GM21528 (cell line): ENCODE results near the gene PYROXD2.
A peak's percentile ranks its signal among the peaks of the same experiment; 100 is the strongest.

Experiments
- ATAC-seq: cut with Tn5 transposase; IDR thresholded peaks from one replicate; pipeline ENCODE4 v1.9.1; 2021; ENCODE audit warnings: mild to moderate bottlenecking, moderate library complexity; ENCODE audit not compliant: unreplicated experiment, low FRiP score

PYROXD2 gene

DNA sequence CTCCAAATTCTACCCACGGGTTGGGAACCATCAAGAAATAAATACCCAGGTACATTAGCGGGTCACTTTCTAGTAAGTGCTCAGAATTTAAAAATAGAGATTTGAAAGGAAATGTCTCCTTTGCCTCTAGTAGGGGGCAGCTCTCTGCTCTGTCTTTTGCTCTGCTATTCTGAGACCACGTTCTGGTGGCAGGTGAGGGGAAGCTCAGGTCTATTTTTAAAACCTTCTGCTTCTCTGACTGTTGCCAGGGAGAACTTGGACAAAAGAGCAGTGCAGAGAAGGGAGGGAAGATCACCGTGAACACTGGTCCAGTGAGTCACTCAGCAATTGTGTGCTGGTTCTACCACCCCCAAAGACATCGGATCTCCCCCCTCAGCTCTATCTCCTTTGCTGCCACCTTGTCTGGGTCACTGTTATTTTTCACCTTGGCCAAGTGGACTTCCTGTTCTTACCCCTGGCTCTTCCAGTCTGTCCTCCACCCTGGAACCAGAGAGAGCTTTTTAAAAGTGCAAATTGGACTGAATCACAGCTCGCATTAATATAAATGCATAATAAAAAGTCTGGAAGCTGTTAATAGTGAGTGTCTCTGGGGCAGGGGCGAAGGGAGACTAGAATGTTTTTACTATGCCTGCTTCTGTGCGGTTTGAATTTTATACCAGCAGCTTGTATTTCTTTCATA, 74.6 kb downstream of the PYROXD2 start:
- ATAC-seq, result peak; percentile 47

DNA sequence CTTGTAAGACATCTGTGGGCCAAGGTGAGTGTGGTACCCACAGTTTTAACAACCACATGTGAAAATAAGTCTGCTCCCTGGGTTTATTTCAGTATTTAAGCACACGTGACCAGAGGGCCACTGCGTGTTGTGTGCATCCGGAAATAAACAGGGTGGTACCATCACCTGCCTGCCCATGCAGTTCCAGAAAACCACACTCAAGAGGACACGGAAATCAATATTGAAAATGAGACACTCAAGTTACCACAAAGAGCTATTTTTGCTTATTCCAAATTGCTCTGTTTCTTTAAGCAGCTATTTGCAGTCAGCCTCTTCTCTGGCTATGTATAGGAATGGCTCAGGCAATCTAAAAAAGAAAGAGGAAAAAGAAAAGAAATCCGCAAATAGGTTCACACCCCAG, 75.2 kb downstream of the PYROXD2 start:
- peak; percentile 91 for ATAC-seq

DNA sequence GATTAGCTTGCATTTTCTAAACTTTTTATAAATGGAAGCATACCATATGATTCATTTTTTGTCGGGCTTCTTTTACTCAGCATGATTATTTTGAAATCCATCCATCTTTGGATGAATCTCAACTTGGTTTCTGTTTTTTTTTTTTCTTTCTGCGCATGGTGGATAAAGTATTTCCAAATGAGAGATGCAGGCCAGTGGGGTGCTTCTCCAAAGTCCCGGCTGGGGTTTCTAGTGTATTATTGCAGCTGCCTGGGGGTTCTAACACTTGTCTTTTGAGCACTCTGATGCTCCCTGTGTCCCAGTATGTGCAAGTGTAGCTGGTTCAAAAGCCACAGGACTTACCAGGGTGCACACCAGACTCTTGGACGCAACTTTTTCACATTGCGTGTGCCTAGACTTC, 76.1 kb downstream of the PYROXD2 start:
- ATAC-seq, result no peak

DNA sequence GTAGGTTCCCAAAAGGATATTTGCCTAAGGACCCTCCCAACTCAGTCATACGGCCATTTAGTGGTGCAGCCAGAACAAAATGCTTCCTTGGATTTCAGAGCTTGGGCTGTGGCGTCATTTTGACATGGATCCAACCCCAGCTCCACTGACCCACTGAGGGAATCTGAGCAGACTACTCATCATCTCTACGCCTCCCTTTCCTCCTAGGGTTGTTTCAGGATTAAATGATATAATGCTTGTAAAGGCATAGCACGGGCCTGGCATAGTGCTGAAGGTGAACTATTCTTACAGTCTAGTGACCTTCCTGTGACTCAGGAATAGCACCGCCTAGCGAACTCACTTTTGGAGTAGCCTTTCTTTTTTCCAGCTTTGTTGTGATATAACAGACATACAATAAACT, 76.7 kb downstream of the PYROXD2 start:
- no peak for ATAC-seq

DNA sequence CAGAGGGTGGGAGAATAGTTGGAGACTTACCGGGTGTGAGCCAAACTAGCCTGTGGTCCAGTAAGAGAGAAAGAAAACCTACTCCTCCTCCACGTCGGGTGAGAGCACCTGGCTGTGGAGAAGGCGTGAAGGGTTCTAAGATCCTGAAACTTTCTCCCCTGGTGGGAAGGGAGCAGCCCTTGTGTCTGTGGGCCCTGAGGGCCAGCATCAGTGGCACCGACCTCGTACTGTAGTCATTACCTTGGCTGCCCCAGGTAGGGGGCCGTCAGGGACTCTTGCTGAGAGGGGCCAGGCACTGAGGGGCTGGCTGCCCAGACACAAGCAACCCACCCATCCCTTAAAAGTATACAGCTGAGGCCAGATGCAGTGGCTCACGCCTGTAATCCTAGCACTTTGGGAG, 77.5 kb downstream of the PYROXD2 start:
- no peak for ATAC-seq
